MM.1S (cell line): ENCODE measurements around the gene CHMP4A.

Experiments
- CTCF ChIP-seq: fragments of 300-600 bp; sonication (generic); IDR thresholded peaks from 2 replicates; pipeline ENCODE4 v1.5.1; 2016; ENCODE audit warnings: antibody characterized with exemption, low read length, mixed read lengths
- EZH2 ChIP-seq: fragments of 300-600 bp; sonication (generic); optimal IDR thresholded peaks from 2 replicates; pipeline ENCODE3; 2017; ENCODE audit warnings: low read depth, mild to moderate bottlenecking, antibody characterized with exemption, low read length, mixed read lengths
- EZH2phosphoT487 ChIP-seq: fragments of 300-600 bp; sonication (generic); IDR thresholded peaks from 2 replicates; pipeline ENCODE4 v1.6.1; 2018; ENCODE audit warnings: antibody characterized with exemption, low read length

- TF ChIP-seq CTCF (no peak), EZH2 (no peak), EZH2phosphoT487 (no peak)
Measured at GRCh38 chr14:24185741-24186140, 27.5 kb downstream of the CHMP4A start.
